ENCODE measurements around the gene PRUNE2.

DNA sequence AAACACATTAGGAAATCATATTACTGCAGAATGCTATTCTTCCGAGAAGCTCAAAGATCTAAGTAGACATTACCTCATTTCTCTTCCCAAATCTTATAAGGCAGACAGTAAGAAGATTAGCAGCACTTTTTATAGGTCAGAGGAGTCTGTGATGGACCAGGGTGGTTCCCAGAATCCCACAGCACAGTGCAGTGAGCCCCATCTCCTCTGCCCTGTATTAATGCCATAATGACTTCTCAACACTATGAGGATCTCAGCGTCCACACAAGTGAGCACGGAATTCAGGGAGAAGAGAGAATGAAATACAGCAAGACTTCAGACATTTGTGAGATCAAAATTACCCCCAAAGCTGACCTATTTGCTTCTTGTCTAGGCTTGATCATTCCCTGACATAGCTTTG lies 49.9 kb downstream of the PRUNE2 start:
- TF ChIP-seq, protein P1, sequence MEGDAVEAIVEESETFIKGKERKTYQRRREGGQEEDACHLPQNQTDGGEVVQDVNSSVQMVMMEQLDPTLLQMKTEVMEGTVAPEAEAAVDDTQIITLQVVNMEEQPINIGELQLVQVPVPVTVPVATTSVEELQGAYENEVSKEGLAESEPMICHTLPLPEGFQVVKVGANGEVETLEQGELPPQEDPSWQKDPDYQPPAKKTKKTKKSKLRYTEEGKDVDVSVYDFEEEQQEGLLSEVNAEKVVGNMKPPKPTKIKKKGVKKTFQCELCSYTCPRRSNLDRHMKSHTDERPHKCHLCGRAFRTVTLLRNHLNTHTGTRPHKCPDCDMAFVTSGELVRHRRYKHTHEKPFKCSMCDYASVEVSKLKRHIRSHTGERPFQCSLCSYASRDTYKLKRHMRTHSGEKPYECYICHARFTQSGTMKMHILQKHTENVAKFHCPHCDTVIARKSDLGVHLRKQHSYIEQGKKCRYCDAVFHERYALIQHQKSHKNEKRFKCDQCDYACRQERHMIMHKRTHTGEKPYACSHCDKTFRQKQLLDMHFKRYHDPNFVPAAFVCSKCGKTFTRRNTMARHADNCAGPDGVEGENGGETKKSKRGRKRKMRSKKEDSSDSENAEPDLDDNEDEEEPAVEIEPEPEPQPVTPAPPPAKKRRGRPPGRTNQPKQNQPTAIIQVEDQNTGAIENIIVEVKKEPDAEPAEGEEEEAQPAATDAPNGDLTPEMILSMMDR (conservative IDR thresholded peaks at IDR 0.05; ENCODE audit: low read length): no peak
- TF ChIP-seq EZH2phosphoT487 (IDR thresholded peaks at IDR 0.05; ENCODE audit: borderline replicate concordance, low read depth, low read length): no peak

Data from OCI-LY7 (cell line).